GM18858 (cell line): ENCODE results near the gene PTTG2.

ENCODE experiments used
- ATAC-seq: cut with Tn5 transposase; IDR thresholded peaks from one replicate; pipeline ENCODE4 v1.9.1; 2021; ENCODE audit not compliant: unreplicated experiment

PTTG2 gene

DNA sequence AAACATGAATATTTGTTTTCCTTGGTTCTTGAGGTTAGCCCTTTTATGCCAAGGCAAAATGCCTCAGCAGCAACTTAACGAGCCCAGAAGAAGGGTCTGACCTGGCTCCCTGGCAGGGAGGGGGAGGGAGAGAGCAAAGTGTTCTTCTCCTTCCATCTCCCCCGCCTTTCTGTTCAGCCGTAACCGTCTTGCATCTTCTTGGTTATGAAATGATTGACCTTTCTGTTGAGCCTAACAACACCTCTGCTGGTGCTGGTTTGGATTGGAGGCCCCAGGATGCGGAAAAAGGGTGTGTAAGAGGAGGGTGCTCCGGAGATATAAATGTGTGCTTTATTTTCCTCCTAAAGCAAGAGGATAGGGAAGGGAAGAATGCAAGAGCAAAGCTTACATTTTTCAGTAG, 44.7 kb downstream of the PTTG2 start:
- no peak for ATAC-seq

DNA sequence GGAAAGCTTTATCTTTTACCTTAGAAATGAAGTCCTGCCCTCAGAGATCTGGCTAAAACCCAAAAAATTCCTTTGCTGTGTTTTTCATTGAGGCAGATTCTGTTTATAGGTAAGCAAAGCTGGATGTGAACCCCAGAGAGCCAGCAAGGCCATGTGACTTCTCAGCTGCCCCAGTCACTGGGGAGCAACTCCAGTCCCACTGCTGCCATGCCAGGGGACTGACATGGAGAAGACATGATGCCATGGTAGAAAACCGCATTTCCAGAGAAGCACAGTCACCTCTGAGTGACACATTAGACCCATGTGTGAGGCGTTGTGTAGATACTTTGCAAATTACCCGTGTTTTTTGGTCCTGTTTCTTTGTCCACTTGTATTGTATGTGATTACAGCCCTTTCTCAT, 45.4 kb downstream of the PTTG2 start:
- ATAC-seq: no peak

GRCh38 chr4:38007645-38008044, 47.4 kb downstream of the PTTG2 start:
- ATAC-seq: no peak

DNA sequence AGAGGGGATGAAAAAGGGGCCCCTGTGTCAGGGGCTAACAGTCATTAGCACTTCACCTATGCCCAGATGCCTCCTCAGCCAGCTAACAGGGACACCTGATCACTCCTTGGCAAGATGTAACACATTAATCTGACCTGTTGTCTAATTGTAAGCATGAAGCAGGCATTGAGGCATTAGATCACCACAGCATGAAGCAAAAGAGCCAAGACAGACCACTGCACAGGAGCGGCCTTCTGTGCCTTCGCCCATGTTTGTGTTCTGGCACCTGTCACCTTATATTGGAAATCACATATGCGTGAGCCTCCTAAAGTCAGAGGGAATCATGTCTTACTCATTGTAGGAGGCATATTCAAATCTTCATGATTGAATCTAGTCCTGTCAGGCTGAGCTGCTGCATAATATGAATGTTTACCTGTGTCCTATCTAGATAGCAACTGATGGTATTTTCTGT, 48.4 kb downstream of the PTTG2 start:
- ATAC-seq: no peak

GRCh38 chr4:38009421-38009820, 49.2 kb downstream of the PTTG2 start:
- no peak for ATAC-seq

GRCh38 chr4:38009949-38010348, 49.8 kb downstream of the PTTG2 start:
- no peak for ATAC-seq
